Activated T-cell treated with anti-CD3 and anti-CD28 coated beads for 1 hour (primary cell): ENCODE results near the gene YAF2.
A peak's percentile ranks its signal among the peaks of the same experiment; 100 is the strongest.

Experiments used
- DNase-seq: peaks from one replicate; pipeline ENCODE4 v3.0.0-alpha.2; 2020; ENCODE audit warnings: low read depth

Gene YAF2, protein sequence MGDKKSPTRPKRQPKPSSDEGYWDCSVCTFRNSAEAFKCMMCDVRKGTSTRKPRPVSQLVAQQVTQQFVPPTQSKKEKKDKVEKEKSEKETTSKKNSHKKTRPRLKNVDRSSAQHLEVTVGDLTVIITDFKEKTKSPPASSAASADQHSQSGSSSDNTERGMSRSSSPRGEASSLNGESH

DNA sequence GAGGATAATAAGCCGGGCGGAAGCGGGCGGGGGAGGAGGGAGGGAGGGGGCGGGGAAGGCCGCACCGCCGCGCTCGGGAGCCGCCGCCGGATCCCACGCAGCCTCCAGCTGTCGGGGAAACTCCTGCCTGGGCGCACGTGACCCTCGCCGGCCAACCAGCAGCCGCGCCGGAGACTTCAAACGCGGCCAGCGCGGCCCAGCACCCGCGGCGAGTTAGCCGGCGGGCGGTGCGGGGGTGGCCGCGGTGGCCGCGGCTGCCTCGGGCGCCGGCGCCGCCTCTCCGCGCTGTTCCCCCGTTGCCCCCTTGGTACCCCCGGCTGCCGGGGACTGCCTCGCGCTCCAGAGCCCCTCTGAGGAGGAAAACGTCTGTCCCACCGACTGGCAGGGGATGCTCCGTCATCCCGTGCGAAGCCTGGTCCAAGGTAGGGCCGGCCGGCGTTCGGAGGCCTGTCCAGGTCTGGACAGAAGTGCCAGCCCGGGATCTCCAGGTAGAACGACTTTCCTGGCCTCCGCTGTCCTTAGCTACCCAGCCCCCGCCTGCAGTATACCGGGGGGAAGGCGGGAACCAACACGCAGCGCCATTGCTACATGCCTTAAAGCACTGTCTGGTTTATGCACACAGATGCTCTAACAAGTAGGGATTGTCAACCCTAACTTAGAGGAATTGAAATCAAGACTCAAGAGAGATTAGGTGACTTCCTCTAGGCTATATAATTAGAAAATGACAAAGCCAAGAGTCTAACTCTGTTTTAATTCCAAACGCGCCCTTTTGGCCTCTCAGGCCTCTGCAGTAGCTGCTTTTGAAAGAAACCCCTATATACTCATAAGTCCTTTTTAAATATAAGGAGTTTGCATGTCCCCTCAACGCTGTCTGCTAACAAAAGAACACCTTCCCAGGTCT, at the start of gene YAF2:
Gene YAF2 (minus strand): TSS at position 9 of the 901 bp plus-strand sequence. CDS start 68 bp downstream, outside the sequence.
- peak; percentile 75 for DNase-seq

DNA sequence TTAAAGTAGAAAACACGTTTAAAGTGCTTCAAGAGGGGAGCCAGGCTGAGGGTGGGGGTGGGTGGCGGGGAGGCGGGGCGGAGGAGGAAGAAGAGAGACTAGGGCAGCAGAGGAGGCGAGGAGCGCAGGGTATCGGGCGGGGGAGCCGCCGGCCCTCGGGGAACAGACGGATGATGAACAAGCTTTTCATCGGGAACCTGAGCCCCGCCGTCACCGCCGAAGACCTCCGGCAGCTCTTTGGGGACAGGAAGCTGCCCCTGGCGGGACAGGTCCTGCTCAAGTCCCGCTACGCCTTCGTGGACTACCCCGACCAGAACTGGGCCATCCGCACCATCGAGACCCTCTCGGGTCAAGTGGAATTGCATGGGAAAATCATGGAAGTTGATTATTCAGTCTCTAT, 48.7 kb upstream of the YAF2 start:
- DNase-seq: no peak

DNA sequence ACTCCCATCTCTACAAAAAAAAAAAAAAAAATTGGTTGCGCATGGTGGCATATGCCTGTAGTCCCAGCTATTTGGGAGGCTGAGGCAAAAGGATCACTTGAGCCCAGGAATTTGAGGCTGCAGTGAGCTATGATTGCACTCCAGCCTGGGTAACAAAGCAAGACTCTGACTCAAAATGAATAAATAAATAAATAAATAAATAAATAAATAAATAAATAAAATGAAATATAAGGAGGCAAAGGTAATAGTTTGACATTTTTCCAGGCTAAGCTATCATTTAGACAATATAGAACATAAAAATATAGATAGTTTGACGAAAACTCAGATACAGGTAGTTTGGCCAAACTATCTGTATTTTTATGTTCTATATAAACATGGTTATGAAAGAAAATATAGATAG, 47.4 kb upstream of the YAF2 start:
- no peak for DNase-seq

DNA sequence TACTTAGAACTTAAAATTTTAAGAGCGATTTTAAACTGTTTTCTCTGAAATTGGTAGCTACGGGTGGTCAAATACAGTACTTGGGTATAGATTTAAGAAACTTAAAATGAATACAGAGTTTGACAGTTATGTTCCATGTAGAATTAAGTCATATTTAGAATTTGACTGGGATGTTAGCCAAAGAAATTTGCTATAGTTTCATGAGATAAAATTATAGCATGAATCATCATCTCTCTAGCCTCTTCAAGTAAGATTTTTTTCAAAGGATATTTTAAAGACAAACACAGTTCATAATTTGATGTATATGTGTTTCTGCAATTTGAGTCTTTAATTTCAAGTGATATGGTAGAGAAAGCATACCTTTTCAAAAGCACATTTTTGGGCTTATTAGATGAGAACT, 46.8 kb upstream of the YAF2 start:
- no peak for DNase-seq

DNA sequence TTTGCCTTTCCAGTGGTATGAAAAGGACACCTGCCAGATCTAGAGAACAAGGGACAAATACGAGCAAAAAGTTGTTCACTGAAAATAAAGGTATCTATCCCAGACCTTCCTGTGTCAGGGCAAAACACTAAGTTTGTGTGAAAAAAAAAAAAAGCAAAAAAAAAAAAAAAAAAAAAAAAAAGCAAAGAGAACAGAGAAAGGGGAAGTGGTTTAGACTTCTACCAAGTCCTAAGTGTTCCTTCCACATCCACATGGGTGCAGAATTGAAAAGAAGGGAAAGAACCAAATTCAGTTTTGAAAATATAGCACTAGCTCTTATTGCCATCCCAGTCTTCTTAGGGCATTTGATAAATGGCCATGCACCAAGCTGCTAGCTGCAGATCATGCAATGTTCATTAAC, 46.1 kb upstream of the YAF2 start:
- no peak for DNase-seq

DNA sequence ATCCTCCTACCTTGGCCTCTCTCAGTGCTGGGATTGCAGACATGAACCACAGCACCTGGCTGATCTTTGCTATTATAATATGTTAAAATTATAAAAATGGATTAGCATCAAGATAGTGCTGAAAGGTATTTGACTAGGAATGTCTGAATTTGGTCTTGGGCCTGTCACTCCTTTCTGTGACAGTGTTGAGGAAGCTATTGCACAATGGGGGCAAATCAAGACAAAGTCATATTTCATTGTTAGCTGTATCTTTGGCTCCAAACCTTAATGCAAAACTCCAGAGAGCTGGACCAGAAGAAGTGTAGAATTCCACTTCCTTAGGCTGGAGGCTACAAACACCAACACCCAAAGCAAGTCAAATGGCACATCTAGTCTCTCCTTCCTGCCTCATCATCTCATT, 45.7 kb upstream of the YAF2 start:
- no peak for DNase-seq

DNA sequence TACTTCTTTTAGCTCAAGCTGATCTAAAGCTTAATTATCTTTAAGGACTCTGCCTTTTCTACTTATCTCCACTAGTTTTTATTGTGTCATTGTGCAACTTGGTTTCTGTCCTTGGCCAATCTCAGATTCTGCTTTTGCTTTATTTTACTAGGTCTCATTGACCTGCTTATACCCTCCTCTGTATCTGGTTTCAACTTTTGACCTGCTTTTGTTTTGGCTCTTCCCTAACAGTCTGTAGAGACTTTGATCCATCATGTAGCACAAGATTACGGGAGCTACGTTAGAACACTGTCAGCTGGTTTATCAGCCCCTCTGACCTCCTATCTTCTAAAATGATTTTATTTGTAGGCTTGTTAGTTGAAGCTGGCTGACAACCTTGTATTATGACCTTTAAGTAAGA, 44.2 kb upstream of the YAF2 start:
- DNase-seq: no peak

DNA sequence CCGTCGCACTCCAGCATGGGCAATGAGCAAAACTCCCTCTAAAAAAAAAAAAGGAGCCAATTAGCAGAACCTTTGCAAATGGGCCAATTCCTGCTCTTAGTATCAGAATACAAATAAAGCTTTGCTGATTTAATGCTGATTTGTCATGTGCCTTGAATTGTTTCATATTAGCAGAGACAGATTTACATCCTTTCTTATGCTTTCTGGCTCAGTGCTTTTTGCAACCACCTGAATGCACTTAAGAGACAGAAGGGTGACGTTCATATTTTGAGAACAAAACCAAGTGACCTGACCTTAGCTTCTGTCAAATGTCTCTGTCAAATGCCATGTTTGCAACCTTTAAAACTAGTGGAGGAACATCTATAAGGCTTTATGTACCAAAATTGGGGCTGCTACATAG, 43.8 kb upstream of the YAF2 start:
- no peak for DNase-seq

DNA sequence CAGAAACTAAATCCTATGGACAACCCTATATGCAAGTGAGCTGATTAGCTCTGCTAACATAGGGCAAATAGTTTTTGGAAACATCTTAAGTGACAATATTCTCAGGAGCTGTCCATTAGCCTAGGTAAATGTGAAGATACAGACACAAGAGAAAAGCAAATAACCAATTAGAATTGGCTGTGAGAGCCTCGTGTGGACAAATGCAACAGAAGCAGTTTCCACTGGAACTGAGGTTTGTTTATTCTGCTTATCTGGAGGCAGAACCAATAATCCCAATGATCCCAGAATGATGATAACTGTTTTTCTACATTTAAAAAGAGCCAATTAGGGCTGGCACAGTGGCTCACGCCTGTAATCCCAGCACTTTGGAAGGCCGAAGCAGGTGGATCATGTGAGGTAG, 43.2 kb upstream of the YAF2 start:
- DNase-seq: no peak

DNA sequence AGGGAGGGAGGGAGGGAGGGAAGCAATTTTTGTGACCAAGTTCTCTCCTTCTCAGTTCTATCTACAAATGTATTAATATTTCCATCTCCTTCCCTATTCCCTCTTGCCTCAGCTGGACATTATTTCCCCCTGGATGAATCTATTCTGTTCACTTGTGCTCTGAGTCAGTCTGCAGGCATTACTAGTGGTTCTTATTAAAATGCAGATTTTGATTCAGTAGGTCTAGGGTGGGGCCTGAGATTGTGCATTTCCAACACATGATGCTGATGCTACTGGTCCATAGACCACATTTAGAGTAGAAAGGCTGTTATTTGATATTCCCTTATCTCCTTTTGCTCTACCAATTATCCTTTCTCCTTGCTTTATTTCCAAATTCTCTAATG, 40.1 kb upstream of the YAF2 start:
- no peak for DNase-seq

DNA sequence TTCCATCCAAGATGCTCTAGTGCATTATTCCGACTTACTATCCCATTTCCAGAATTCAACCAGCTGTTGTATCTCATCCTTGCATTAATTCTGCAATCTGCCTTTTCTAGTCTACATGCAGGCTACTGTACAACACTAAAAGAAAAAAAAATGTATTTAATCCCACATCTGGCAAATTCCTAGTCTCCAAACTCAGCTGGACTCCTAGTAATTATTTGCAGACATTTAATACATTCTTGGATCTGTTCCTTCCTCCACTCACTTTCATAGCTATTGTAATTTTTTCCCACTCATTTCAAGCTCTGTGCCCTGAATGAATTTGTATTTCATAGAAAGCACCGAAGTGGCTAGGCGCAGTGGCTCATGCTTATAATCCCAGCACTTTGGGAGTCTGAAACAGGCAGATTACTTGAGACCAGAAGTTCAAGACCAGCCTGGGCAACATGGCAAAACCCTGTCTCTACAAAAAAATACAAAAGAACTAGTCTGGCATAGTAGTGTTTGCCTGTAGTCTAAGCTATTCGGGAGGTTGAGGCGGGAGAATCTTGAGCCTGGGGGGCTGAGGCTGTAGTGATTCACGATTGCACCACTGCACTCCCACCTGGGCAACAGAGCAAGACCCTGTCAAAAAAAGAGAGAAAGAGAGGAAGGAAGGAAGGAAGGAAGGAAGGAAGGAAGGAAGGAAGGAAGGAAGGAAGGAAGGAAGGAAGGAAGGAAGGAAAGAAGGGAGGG, 39.5 kb upstream of the YAF2 start:
- DNase-seq: no peak

DNA sequence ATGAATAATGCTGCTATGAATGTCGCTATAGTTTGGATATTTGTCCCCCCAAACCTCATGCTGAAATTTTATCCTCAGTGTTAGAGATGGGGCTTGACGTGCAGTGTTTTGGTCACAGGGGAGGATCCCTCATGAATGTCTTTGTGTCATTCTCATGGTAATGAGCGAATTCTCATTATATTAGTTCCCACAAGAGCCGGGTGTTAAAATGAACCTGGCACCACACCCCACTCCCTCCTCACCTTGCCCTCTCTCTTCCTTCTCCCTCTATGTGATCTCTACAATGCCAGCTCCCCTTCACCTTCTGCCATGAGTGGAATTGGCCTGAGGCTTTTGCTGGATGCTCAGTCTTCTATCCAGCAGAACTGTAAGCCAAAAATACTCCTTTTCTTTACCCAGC, 37.5 kb upstream of the YAF2 start:
- no peak for DNase-seq

DNA sequence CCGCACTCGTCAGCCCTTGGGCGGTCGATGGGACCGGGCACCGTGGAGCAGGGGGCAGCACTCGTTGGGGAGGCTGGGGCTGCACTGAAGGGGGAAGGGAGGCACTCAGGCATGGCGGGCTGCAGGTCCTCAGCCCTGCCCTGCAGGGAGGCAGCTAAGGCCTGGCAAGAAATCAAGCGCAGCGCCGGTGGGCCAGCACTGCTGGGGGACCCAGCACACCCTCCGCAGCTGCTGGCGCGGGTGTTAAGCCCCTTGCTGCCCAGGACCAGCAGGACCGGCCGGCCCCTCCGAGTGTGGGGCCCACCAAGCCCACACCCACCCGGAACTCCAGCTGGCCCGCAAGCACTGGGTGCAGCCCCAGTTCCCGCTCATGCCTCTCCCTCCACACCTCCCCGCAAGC, 35.7 kb upstream of the YAF2 start:
- DNase-seq: no peak

DNA sequence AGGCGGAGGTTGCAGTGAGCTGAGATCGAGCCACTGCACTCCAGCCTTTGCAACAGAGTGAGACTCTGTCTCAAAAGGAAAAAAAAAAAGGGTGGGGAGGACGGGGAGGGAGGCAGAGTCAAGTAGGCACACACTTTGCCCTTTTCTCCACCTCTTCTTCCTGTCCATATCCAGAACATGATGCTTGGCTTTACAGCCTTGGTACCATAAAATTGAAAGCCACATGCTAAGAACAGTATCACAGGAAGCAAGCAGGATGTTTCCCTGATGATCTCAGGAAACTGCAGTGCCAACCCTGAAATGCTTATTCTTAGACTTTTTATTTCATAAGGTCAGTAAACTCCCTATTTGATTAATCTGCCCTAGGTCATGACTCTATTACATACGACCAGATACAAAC, 32.5 kb upstream of the YAF2 start:
- no peak for DNase-seq

DNA sequence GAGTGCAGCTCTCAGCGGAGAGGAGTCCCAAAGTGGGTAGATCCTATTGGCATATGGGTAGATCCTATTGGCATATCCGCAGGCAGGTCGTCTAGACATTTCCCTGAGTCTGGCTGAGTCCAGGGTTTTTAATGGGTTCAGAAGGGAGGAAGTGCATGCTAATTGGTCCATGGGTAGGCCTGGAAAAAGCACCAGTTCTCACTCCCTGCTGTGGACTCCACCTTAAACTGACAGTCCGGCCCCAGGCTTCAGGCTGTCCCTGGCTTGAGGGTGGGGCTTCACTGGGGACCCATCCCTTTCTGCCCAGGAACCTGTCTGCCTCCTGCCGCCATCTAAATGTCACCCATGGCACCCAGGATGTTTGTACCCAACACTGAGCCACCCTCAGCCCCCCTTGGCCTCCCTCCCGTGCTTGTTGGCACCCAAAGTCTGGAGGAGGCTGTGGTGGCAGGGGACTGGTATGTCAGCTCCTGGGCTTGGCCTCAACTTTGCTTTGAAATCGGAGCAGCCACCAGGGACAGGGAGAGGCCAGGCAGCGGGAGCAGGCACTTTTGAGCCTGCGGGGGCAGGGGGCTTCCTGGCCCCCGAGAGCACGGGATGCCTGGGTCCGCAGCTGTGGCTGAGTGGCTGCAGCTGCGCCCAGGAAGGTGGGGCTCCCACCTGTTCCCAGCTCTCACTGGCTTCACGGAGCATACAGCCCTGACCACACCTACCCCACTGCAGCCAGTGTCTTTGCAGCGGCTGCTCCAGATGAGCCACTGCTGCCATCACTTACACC, 29.6 kb upstream of the YAF2 start:
- DNase-seq: no peak

DNA sequence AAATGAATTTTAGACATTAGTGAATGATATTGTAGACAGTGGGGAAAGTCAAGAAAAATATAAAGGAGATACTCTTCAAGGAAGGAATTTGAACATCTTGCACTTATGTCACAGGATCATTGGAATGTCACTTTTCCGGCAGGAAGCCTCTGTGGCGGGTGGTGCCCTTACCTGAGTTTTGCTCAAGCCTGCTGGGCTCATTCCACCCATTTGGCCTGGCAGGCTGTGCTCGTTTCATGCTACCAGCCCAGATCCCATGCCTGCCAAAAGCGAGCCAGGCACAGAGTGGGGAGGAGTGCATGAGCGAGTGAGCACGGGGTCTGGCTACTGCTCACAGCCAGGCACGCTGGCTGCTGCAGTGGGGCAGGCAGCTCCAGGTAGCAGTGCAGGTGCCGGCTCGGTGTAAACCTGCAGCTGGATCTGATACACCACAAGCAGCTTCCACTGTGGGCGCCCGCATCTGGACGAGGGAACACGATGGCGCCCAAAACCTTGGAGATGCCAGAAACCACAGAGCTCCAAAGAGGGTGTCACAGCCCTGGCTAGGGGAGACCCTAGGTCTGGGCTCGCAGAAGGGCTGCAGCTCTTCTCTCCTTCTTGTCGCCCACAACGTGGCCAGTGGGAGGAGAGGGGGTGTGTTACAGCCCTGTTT, 28.7 kb upstream of the YAF2 start:
- no peak for DNase-seq

DNA sequence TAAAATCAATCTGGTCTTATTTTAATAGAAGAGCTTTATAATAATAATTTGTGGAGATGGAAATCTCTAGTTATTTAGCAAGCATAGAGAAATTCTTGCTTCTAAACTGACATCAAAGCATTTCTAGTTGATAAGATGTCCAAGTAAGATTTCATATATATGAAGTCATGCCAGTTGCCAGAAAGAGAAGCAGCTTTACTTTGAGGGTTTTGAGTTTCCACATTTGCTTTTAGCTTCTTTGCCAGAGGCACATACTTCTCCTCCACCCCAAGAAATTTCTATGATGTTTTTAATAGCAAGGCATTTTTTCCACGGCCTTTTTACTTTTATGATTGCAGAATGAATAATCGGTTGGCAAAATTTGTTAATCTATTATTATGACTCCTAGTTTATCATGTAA, 24.2 kb upstream of the YAF2 start:
- DNase-seq: no peak

DNA sequence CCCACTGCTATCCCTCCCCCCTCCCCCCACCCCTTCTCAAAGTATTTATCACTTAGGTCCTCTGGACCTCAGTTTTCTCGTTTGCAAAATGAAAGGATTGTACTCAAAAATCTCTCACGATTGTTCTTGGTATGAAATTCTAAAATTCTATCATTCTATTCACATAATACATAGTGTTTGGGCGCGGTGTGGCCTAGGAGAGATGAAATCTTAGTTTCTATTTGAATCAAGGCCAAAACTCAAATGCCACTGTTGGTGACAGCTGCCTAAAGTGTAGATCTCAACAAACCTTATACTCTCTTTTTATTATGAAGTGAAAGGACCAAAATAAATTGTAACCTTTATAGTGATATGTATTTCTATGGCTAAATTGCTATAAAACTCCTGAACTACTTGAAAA, 23.7 kb upstream of the YAF2 start:
- DNase-seq: no peak

DNA sequence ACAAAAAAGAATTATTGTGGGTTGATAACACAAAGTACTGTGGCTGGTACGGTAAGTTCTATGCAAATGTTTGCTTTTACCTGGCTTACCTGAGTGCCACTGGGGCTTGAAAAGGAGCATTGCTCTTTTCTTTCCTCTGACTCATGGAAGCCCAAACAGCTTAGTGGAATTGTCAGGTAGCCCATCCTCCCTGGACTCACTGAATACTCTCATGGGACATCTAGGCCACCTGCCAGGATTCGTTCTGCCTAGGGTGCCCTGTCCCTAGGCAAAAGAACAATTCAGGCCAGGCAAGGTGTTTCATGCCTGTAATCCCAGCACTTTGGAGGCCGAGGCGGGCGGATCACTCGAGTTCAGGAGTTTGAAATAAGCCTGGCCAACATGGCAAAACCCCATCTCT, 22.5 kb upstream of the YAF2 start:
- no peak for DNase-seq

DNA sequence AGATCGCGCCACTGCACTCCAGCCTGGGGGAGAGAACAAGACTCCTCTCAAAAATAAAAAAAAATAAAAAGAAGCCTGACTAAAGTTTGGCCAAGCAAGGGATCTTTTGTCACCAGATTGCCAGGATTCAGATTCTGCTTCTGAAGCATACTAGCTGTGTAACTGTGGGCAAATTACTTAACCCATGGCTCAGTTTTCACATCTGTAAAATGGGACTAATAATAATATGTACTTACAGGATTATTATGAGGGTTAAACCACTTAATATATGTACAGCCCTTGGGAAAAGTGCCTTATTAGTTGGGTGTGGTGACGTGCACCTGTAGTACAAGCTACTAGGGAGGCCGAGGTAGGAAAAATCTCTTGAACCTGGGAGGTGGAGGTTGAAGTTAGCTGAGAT, 21.7 kb upstream of the YAF2 start:
- DNase-seq: no peak

DNA sequence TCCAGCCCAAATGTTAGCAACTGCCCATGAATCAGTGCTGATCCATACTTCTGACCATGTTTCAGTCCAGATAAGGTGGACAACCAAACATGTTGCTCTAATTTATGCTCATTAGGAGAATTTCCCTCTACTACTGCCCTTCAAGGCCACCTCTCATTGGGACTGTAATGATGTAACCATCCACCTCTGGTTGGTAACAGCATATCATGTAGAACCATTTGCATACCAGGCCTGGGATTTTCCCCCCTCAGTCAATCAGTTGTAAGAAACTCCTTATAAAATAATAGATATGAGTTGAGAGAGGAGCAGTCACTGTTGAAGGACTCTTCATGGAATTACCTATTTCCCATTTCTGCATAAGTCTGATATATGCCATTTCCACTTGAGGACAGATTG, 17.8 kb upstream of the YAF2 start:
- DNase-seq: no peak
